ENCODE data around the gene PARM1.

PARM1 gene

DNA sequence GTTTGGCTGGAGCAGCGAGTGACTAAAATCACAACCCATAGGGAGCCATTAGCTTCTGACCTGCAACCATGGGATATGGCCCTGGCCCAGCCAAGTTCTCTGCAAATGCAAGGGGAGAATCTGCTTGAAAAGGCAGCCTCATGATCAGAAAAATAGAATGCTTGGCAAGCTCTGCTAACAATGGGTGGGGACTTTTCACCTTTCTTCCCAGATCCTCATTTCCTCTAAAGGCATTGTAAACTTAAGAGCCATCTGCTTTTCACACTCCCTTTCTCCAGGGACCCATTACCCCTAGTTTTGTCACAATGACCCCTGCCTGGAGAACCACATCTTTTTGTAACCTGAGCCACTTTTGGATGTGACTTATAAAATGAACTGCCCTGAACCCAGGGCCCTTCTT, 104.3 kb downstream of the PARM1 start:
- FAIRE-seq = peak; percentile 84
- no peak for DNase-seq (ENCODE audit: insufficient read length)
- TF ChIP-seq POLR2AphosphoS5 (IDR thresholded peaks at IDR 0.05; ENCODE audit: low read depth, low read length) (no peak), TAF1 (IDR thresholded peaks at IDR 0.05; ENCODE audit: borderline replicate concordance, low read depth, low read length) (no peak), POLR2A (IDR thresholded peaks at IDR 0.05; ENCODE audit: low read depth, low read length) (no peak)

DNA sequence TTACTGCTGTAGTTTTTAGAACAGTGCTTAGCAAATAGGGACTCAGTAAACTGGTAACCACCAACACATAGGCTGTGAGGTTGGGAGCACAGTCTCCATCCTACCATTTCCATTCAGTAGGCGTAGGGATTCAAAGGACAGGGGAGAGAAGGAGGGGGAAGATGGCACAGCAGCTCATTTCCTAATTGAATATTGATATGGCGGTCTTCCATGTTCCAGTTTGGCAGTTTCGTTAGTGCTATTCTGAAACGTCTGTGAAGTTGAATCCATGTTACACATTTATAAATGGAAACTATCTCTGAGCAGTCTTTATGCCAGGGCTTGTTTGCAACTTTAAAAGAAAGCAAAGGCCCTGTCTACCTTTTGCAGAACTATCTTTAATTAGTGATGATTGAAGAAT, 105.5 kb downstream of the PARM1 start:
- FAIRE-seq = no peak
- TF ChIP-seq POLR2A (IDR thresholded peaks at IDR 0.05; ENCODE audit: low read depth, low read length) (no peak), TAF1 (IDR thresholded peaks at IDR 0.05; ENCODE audit: borderline replicate concordance, low read depth, low read length) (no peak), POLR2AphosphoS5 (IDR thresholded peaks at IDR 0.05; ENCODE audit: low read depth, low read length) (no peak)
- no peak for DNase-seq (ENCODE audit: insufficient read length)

DNA sequence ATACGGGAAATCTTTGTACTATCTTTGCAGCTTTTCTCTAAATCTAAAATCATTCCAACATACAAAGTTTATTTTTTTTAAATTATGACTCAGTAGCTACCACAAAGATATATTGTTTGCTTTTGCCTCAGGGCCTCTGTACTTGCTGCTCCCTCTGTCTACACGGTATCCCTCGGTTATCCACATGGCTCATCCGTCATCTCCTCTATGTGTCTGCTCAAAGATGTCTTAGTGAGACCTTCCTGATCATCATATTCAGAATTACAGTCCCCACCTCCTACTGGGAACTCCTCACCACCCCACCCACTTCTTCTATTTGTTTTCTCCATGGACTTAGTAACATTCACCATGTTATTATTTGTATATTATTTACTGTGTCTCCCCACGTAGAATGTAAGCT, 107.8 kb downstream of the PARM1 start:
- FAIRE-seq (no peak), DNase-seq (ENCODE audit: insufficient read length) (no peak)
- TF ChIP-seq POLR2A (IDR thresholded peaks at IDR 0.05; ENCODE audit: low read depth, low read length) (no peak), TAF1 (IDR thresholded peaks at IDR 0.05; ENCODE audit: borderline replicate concordance, low read depth, low read length) (no peak), POLR2AphosphoS5 (IDR thresholded peaks at IDR 0.05; ENCODE audit: low read depth, low read length) (no peak)

DNA sequence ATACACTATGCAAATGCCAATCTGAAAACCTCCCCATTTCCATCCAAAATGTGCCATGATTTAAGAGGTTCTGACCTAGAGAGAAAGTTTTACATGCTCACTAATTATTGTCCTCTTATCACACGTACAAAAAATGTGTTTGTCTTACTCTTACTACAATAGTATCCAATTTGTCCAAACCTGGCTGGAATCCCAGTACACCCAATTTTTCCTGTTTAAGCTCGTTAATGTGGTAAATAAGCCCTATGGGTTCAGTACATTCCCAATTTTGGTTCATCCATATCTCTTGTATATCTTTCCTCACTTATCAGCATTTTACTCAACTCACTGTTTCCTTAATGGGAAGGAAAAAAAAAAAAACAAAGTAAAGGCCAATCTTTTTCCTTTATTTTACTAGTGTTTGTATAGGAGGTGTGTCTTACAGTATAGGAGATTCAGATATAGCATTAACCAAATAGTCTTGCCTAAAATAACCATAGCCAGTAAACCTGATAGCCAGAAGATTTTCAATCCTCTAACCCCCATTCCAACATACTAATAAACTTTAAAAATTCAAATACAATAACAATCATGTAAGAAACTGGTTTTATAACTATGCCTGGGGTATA, 109.8 kb downstream of the PARM1 start:
- no peak for TF ChIP-seq TAF1 (IDR thresholded peaks at IDR 0.05; ENCODE audit: borderline replicate concordance, low read depth, low read length)
- DNase-seq (ENCODE audit: insufficient read length) = no peak
- FAIRE-seq = no peak

DNA sequence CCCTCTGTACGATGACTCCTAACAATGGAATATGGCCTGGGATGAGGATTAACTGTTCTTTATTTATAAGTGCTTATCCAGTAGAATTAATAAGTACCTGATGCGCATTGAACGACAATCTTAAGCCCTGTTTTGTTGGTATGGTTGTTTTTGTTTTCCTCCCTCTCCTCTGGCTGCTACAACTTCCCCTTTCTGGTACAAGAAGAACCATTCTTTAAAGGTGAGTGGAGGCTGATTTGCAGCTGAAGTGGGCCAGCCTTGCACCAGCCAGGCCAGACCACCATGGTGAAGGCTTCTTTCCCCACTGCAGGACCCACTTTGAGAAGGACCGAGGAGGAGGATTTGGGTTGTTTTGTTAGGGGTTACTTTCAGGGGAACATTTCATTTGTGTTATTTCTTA, 113.3 kb downstream of the PARM1 start:
- DNase-seq (ENCODE audit: insufficient read length) = no peak
- FAIRE-seq = no peak
- TF ChIP-seq TAF1 (IDR thresholded peaks at IDR 0.05; ENCODE audit: borderline replicate concordance, low read depth, low read length) (no peak), POLR2AphosphoS5 (IDR thresholded peaks at IDR 0.05; ENCODE audit: low read depth, low read length) (no peak), POLR2A (IDR thresholded peaks at IDR 0.05; ENCODE audit: low read depth, low read length) (no peak)

DNA sequence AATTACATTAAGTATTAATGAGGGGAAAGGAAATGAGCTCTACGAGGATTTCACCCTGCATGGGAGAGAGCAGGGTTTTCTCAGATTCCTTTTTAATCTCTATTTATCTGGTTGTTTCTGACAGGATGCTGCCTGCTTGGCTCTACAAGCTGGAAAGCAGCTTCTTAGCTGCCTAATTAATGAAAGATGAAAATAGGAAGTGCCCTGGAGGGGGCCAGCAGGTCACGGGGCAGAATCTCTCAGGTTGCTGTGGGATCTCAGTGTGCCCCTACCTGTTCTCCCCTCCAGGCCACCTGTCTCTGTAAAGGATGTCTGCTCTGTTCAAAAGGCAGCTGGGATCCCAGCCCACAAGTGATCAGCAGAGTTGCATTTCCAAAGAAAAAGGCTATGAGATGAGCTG, 113.7 kb downstream of the PARM1 start:
- TF ChIP-seq POLR2AphosphoS5 (IDR thresholded peaks at IDR 0.05; ENCODE audit: low read depth, low read length) (no peak), TAF1 (IDR thresholded peaks at IDR 0.05; ENCODE audit: borderline replicate concordance, low read depth, low read length) (no peak), POLR2A (IDR thresholded peaks at IDR 0.05; ENCODE audit: low read depth, low read length) (no peak)
- no peak for FAIRE-seq
- DNase-seq (ENCODE audit: insufficient read length) = no peak

DNA sequence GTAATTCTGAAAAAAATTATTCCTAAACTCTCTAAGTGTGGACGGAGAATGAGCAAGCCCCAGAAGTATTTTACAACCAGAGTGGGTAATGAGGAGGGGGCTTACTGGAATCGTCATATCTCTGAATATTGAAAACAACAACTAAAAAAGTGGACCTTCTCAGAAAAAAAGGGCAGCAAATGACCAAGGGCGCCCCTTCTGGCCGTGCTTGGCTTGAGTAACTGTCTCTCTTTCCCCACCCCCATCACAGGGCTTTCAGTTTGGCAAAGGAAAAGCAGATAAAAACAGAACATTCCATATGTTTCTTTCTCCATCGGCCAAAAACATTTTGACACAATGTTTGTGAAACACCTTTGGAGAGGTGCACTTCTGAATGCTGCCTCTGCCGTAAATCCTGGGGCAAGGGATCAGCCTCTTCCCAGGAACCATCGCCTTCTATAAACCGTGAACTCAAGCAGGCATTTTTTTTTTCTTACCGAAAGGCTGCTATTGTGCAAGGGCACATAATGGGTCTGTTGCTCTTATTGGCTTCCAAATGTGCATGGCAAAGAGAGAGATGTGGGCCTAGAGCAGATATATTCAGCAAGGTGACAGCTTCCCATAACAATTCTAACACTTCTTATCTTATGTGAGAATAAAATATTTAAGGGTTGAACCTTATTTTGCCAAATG, 115.4 kb downstream of the PARM1 start:
- TF ChIP-seq POLR2AphosphoS5 (IDR thresholded peaks at IDR 0.05; ENCODE audit: low read depth, low read length) (no peak), TAF1 (IDR thresholded peaks at IDR 0.05; ENCODE audit: borderline replicate concordance, low read depth, low read length) (no peak), POLR2A (IDR thresholded peaks at IDR 0.05; ENCODE audit: low read depth, low read length) (no peak)
- DNase-seq (ENCODE audit: insufficient read length) = no peak
- no peak for FAIRE-seq

DNA sequence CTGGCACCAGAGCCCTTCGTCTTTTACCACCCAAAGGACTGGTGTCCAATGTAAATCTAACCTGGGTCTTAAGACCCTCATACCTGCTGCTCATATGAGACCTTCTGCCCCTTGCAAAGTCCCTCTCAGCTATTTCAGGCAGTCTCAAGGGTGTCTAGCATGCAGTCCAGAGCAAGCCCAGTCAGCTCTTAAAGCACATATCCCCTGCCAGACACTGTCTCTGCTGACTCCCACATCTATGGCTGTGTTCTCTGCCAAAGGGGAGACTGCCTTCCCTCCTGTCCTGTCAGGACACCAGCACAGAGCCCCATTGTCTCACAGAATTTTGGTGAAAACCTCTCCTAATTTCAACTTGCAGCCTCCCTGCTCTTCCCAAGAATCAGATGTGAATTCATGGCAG, 118.5 kb downstream of the PARM1 start:
- FAIRE-seq = no peak
- no peak for TF ChIP-seq POLR2AphosphoS5 (IDR thresholded peaks at IDR 0.05; ENCODE audit: low read depth, low read length)
- TF ChIP-seq TAF1 (IDR thresholded peaks at IDR 0.05; ENCODE audit: borderline replicate concordance, low read depth, low read length) = no peak
- TF ChIP-seq POLR2A (IDR thresholded peaks at IDR 0.05; ENCODE audit: low read depth, low read length) = no peak
- no peak for DNase-seq (ENCODE audit: insufficient read length)

DNA sequence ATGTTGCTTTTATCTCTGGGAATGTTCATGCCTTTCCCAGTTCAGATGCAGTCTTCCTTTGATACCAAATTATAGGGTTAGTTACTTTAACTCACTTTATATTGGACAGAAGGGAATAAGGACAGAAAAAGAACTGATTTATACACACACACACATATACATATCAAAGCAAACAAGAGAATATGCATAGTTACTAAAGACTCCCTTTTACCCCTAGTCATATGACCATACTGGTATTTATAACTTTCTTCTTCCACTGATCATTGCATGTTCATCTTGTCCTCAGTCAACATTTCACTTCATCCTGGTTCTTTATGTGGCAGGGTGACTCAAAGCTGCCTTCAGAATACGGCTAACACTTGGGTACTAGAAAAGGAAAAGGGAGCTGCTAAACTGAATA, 120.4 kb downstream of the PARM1 start:
- no peak for TF ChIP-seq TAF1 (IDR thresholded peaks at IDR 0.05; ENCODE audit: borderline replicate concordance, low read depth, low read length)
- no peak for TF ChIP-seq POLR2A (IDR thresholded peaks at IDR 0.05; ENCODE audit: low read depth, low read length)
- no peak for TF ChIP-seq POLR2AphosphoS5 (IDR thresholded peaks at IDR 0.05; ENCODE audit: low read depth, low read length)
- DNase-seq (ENCODE audit: insufficient read length) = no peak
- FAIRE-seq = no peak

DNA sequence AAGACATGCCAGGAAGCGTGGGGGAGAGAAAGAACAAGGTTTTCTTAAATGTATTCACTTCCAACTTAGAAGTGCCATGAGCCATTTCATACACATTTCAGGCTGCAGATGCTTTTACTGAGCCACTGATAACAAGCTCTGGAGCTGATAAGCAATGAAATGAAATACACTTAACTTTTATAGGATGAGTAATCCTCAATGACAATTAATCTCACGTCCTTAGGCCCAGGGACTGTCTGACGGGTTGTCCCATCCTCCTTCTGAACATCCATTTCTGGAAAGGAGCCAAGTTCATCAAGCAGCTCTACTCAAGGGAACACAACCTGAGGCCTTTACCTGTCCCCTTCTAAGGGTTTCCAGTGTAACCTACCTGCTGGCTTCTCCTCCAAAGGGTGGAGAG, 121.2 kb downstream of the PARM1 start:
- FAIRE-seq (no peak), DNase-seq (ENCODE audit: insufficient read length) (no peak)
- TF ChIP-seq POLR2AphosphoS5 (IDR thresholded peaks at IDR 0.05; ENCODE audit: low read depth, low read length) = no peak
- no peak for TF ChIP-seq TAF1 (IDR thresholded peaks at IDR 0.05; ENCODE audit: borderline replicate concordance, low read depth, low read length)
- TF ChIP-seq POLR2A (IDR thresholded peaks at IDR 0.05; ENCODE audit: low read depth, low read length) = no peak

DNA sequence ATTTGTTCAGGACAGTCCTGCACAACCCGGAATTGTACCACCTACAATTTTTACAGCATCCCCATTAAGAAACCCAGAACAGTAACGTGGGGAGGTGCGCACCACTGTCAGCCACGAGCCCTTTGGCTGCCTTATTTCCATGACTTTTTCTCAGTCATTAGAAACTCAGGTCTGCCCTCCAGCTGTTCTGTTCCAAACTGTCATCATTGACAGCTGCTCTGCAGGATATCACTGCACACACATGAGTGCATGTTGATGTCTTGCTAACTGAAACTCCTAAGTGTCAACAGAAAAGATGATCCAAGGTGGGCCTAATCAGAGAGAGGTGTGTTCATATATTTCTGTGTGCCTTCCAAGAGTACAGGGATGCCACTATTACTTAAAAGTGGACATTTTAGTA, 123.4 kb downstream of the PARM1 start:
- TF ChIP-seq TAF1 (IDR thresholded peaks at IDR 0.05; ENCODE audit: borderline replicate concordance, low read depth, low read length) = no peak
- no peak for TF ChIP-seq POLR2AphosphoS5 (IDR thresholded peaks at IDR 0.05; ENCODE audit: low read depth, low read length)
- no peak for TF ChIP-seq POLR2A (IDR thresholded peaks at IDR 0.05; ENCODE audit: low read depth, low read length)
- FAIRE-seq (no peak), DNase-seq (ENCODE audit: insufficient read length) (no peak)

DNA sequence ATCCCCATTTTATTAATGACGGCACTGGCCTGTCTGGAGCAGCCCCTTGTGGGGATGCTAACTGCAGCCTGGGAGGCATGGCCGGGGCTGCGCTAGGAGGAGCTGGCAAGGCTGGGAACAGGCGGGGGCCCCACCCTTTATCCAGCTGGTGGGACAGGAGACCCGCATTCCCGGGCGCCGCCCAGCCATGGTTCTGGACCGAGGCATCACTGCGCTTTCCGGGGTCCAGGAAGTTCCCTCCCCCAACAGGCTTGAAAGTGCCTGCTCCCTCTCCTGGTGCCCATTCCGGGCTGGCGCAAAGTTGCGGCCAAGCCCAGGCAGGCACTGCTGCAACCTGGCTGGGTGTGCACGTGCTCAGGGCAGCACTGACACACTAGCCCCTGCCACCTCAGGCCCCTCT, 124.5 kb downstream of the PARM1 start:
- DNase-seq (ENCODE audit: insufficient read length) (no peak), FAIRE-seq (no peak)
- TF ChIP-seq TAF1 (IDR thresholded peaks at IDR 0.05; ENCODE audit: borderline replicate concordance, low read depth, low read length) (no peak), POLR2A (IDR thresholded peaks at IDR 0.05; ENCODE audit: low read depth, low read length) (no peak)

Measured in GM12892 (cell line).